ENCODE measurements around the gene PRODH2. TPM values are rescaled to one million over a fixed set of nuclear protein-coding genes. Genes with fewer than 3 reads are reported as not detected.

Gene PRODH2
- total RNA-seq, 1 experiment from 2014 or later = not detected

GRCh38 chr19:35750167-35750566 is 62.5 kb downstream of the PRODH2 start:
- ChIA-PET POLR2A (ENCODE audit: low non-redundant PET) (no interaction called here), CTCF (no interaction called here)
- Histone ChIP-seq H3K4me1 (ENCODE audit: insufficient read depth, low read length, poor library complexity, severe bottlenecking) (peaks cover 3% of the 10 kb centered on the region), H3K36me3 (ENCODE audit: insufficient read depth, low read length, poor library complexity, severe bottlenecking) (no peaks in the 10 kb centered on the region), H3K4me3 (ENCODE audit: low read depth, low read length, poor library complexity, severe bottlenecking) (no peak overlapping the region), H3K27me3 (replicated peaks; ENCODE audit: insufficient read depth, low read depth, low read length, poor library complexity) (no peaks in the 10 kb centered on the region), H3K9me3 (ENCODE audit: low read depth, low read length, poor library complexity, severe bottlenecking) (no peaks in the 10 kb centered on the region), H3K27ac (ENCODE audit: low read depth, low read length, poor library complexity, severe bottlenecking) (no peak overlapping the region)
- intact Hi-C loops (cut with micrococcal nuclease; ENCODE audit: unreplicated experiment) = no loop called here
- TF ChIP-seq EZH2 (IDR thresholded peaks at IDR 0.05; ENCODE audit: borderline replicate concordance, low read depth, low read length, poor library complexity, severe bottlenecking) = no peak
- no peak for TF ChIP-seq CTCF (conservative IDR thresholded peaks at IDR 0.05; ENCODE audit: low read depth, low read length)
- BruUV-seq (replicated peaks) = no TSS peak
- no peak for DNase-seq (ENCODE audit: low spot score)

Other genes with a start within 250 kb of the PRODH2 start
- gene ATP4A, start 249.2 kb downstream of the PRODH2 start, total RNA-seq (2021) = not detected in 2 replicates
- not detected in 2 replicates for gene PMIS2, start 226.7 kb downstream of the PRODH2 start, total RNA-seq (2021)
- gene HAUS5, start 200.1 kb downstream of the PRODH2 start, total RNA-seq (2021) = 31.1 and 33.5 TPM in 2 replicates
- 104 and 106 TPM in 2 replicates for gene RBM42, start 183.8 kb downstream of the PRODH2 start, total RNA-seq (2021)
- gene ETV2, start 171.1 kb downstream of the PRODH2 start, total RNA-seq (2021) = 0.73 and 1.3 TPM in 2 replicates
- gene COX6B1, start 164.5 kb downstream of the PRODH2 start, total RNA-seq (2021) = 456 and 467 TPM in 2 replicates
- not detected in 2 replicates for gene UPK1A, start 146.3 kb downstream of the PRODH2 start, total RNA-seq (2021)
- gene ZBTB32, start 108.3 kb downstream of the PRODH2 start, total RNA-seq (2021) = not detected in 2 replicates
- 49.1 and 51.0 TPM in 2 replicates for gene KMT2B, start 94.8 kb downstream of the PRODH2 start, total RNA-seq (2021)
- gene IGFLR1, start 70.4 kb downstream of the PRODH2 start, total RNA-seq (2021) = 4.9 and 5.8 TPM in 2 replicates
- 20.4 and 21.0 TPM in 2 replicates for gene U2AF1L4, start 67.4 kb downstream of the PRODH2 start, total RNA-seq (2021)
- 58.8 and 67.7 TPM in 2 replicates for gene PSENEN, start 67.2 kb downstream of the PRODH2 start, total RNA-seq (2021)
- 11.3 and 13.2 TPM in 2 replicates for gene LIN37, start 64.3 kb downstream of the PRODH2 start, total RNA-seq (2021)
- gene HSPB6, start 55.8 kb downstream of the PRODH2 start, total RNA-seq (2021) = 0.50 TPM in 1 of 2 replicates, not detected in the other
- 38.4 and 44.8 TPM in 2 replicates for gene PROSER3, start 54.7 kb downstream of the PRODH2 start, total RNA-seq (2021)
- 39.6 and 49.6 TPM in 2 replicates for gene ARHGAP33, start 37.3 kb downstream of the PRODH2 start, total RNA-seq (2021)
- not detected in 2 replicates for gene NPHS1, start 39.7 kb upstream of the PRODH2 start, total RNA-seq (2021)
- 0.15 and 0.17 TPM in 2 replicates for gene KIRREL2, start 44.1 kb upstream of the PRODH2 start, total RNA-seq (2021)
- gene APLP1, start 55.7 kb upstream of the PRODH2 start, total RNA-seq (2021) = 13.9 and 14.9 TPM in 2 replicates
- 14.9 and 18.0 TPM in 2 replicates for gene NFKBID, start 87.7 kb upstream of the PRODH2 start, total RNA-seq (2021)
- 4.2 and 4.5 TPM in 2 replicates for gene HCST, start 89.7 kb upstream of the PRODH2 start, total RNA-seq (2021)
- not detected in 2 replicates for gene TYROBP, start 95.5 kb upstream of the PRODH2 start, total RNA-seq (2021)
- gene LRFN3, start 123.5 kb upstream of the PRODH2 start, total RNA-seq (2021) = 14.6 and 15.5 TPM in 2 replicates
- 8.9 and 11.0 TPM in 2 replicates for gene SDHAF1, start 182.3 kb upstream of the PRODH2 start, total RNA-seq (2021)
- gene SYNE4, start 196.0 kb upstream of the PRODH2 start, total RNA-seq (2021) = 0.70 TPM in 1 of 2 replicates, not detected in the other
- gene ALKBH6, start 201.4 kb upstream of the PRODH2 start, total RNA-seq (2021) = 20.1 and 27.7 TPM in 2 replicates
- gene CLIP3, start 220.0 kb upstream of the PRODH2 start, total RNA-seq (2021) = 9.2 and 15.8 TPM in 2 replicates
- gene THAP8, start 241.4 kb upstream of the PRODH2 start, total RNA-seq (2021) = 4.6 and 5.4 TPM in 2 replicates
- gene WDR62, start 242.1 kb upstream of the PRODH2 start, total RNA-seq (2021) = 39.8 and 40.4 TPM in 2 replicates